ENCODE data around the gene TLR1.
A peak's percentile ranks its signal among the peaks of the same experiment; 100 is the strongest.
"Not testable (repeated sequence)": the region's sequence is repeated elsewhere in the genome, so short reads cannot be mapped to it uniquely, and the experiment has no call there.

TLR1 gene

GRCh38 chr4:38806251-38806650 is 1.7 kb upstream of the TLR1 start:
- not testable (repeated sequence) for DNase-seq

DNA sequence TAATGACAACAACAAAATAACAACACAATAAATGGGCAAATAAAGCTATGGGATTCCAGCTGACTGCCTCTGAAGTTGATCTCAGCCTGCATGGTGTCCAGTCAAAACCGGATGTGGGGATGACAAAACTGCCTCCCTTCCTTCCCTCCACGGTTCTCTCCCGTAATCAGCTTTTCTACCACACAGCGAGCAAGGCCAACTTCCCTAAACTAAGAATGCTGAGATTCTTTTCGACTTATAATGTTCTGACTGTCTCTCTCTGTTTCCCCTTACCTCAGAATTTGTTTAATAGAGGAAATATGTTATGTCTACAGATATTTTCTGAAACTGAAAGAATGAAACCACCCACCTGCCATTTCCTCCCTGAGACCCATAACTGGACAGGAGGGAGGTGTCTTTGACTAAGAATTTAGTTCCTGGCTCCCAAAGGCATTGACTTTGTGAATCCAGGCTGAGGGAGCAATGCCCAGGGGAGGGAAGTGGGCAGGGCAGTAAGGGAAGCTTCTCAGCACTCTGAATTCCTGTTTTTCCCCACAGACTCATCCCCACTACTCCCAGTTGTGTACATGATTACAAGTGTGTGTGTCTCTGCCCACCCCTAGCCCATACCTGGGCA is 1.0 kb upstream of the TLR1 start:
- DNase-seq = no peak

- no peak for DNase-seq
These were observed 548 bp downstream of the TLR1 start for GRCh38 chr4:38803833-38804653.

GRCh38 chr4:38802561-38803355 is 1.8 kb downstream of the TLR1 start:
- DNase-seq = no peak

DNA sequence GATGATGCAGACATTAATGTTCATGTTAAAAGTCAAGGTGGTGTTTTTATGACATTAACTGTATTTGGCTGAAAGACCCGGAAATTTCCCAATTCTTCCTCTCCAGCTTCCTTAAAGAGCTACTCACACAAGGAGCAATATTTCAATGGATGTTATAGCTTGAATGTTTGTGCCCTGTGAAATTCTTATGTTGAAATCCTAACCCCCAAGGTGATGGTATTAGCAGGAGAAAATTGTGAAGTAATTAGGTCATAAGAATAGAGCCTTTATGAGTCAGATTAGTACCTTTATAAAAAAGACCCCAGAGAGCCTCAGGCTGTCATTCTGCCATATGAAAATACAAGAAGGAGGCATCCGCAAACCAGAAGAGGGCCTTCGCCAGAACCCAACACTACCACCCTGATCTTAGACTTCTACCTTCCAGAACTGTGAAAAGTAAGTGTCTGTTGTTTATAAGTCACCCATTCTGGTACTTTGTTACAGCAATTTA is 3.6 kb downstream of the TLR1 start:
- no peak for DNase-seq

DNA sequence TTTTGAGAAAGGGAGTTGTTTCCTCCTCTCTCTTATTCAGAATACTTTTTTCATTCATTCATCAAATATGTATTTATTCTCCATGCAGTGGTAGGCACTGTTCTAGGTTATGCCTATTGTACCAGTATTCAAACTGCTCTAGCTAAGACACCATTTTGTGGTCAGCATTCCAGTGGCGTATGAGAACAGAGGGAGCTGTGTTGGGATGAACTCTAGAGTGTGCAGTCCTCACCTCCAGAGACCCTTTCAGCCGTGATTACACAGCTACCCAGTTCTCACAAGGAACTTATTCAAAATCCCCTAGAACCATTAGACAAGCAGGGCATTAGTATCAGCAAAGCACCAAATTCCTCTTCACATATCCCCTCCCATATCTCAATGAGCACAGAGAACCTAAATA is 4.2 kb downstream of the TLR1 start:
- DNase-seq = no peak

DNA sequence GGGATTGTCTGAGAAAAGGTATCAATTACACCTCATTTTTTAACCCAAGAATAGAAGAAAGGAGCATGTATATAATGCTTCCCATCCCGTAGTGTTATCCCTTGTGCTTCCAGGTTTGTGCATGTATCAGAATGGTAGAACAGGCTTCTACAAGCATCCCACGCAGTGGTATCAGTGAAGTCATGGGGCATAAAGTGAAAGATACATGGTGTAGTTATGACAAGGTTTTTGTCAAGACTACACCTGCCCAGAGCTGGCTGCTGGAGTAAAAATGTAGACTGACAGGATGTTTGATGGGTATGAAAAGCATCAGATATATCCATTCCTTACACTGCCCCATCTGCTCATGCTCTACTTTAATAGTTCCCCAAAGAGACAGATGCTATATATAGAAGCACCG is 9.5 kb downstream of the TLR1 start:
- no peak for DNase-seq

GRCh38 chr4:38794051-38794450 is 10.5 kb downstream of the TLR1 start:
- no peak for DNase-seq

DNA sequence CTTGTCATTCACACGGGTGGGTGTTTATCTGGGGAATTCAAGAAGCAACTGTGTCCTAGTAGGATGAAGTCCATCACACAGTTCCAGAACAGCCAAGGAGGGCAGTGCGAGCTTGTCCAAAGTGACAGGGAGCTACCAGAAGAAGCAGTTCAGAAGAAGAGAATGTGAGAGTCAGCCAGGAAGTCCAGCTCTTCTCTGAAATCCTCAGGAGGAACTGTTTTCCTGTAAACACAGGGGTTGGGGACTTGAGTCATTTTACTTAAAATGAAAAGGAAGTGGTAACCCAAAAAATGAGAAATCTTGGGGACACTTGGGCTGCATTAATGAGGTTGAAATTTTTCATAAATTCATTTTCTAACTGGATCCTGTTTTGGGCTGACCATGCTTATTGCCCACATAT is 13.6 kb downstream of the TLR1 start:
- DNase-seq = no peak

DNA sequence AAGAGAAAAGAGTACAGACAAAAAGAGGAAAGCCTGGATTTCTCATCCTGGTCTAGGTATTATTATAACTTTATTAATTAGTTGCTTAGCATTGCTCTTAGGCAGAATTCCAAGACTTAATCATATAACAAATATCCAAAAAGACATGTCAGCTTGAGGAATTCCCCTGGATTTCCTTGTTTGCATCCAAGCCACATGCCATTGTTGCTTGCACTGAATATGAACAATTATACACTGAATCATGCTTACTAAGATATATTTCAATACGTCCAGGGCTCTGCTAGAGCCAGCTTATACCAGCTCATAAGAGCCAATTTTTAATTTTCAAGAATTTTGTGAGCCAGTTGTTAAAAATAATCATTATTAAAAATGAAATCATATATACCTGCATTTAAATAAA is 16.3 kb downstream of the TLR1 start:
- no peak for DNase-seq

DNA sequence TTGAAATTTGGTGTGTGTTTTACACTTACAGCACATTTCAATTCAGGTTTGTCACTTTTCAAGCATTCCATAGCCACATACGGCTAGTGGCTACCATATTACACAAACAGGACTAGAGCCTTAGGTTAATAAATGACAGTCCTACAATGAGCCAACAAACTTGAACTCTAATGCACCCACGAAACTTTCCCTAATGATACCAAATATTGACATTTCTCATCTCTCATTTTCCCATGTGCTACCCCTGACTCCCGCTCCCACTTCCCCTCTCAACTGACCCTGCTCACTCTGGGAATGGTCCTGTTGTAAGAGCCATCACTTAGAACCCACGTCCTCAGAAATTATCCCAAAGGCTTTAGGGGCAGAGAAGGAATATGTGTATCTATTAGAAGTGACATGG is 16.9 kb downstream of the TLR1 start:
- DNase-seq = no peak

DNA sequence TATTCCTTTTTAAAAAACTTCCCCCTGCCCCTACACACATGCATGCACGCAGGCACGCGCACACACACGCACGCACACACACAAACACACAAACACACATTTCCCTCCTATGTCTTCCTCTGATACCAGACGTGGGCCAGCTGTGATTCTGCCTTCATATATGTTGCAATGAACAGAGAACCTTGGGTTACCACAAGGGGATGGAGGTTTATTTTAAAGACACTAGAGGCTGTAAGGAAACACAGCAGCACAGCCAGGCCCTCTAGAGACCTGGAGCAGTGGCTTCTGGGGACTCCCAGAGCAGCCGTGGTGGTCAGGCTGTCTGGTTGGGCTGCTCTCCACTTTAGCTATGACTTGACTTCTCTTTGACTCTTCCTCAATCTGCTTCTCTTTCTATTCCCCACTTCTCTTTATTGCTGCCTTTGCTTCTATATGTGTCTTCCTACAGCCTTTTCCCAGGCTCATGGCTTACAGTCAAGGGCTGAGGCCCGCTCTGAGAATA is 18.6 kb downstream of the TLR1 start:
- no peak for DNase-seq

- no peak for DNase-seq
These were observed 19.4 kb downstream of the TLR1 start for GRCh38 chr4:38785041-38785790.

DNA sequence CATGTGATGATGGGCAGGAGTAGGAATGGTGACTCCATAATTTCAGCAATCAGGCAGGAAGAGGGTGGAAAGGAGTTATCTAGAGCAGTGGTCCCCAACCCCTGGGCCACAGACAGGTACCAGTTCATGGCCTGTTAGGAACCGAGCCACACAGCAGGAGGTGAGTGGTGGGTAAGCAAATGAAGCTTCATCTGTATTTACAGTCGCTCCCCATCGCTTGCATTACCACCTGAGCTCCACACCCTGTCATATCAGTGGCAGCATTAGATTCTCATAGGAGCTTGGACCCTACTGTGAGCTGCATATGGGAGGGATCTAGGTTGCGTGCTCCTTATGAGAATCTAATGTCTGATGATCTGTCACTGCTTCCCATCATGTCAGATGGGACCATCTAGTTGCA is 20.4 kb downstream of the TLR1 start:
- DNase-seq = no peak

GRCh38 chr4:38783109-38783460 is 21.5 kb downstream of the TLR1 start:
- no peak for DNase-seq

- DNase-seq = peak in 1 of 2 experiments; percentile 2
These were observed 22.0 kb downstream of the TLR1 start, which contains the start of gene TLR10 for GRCh38 chr4:38782452-38783108. TLR10 (minus strand) TSS chr4:38782990; CDS start chr4:38775590, 7,400 bp downstream.

DNA sequence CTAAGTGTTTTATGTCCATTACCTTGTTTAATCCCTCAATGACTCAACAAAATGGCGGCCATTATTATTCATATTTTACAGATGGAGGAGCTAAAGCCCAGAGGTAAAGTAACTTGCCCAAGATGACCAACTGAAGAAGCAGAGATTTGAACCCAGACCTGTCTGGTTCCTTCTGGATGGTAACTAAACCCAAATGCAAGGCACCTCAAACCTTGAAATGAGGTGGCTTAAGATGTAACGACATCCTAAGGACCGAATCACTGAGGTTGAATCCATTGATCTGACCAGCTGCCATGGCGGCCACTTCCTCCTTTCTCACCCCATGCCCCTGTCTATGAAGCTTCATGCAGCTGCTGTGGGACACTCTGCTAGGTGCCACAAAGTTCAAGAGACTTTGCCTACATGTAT is 22.7 kb downstream of the TLR1 start:
- DNase-seq = no peak

- no peak for DNase-seq
These were observed 23.6 kb downstream of the TLR1 start for GRCh38 chr4:38780833-38781484.

- DNase-seq = no peak
These were observed 24.8 kb downstream of the TLR1 start for GRCh38 chr4:38779790-38780189.

DNA sequence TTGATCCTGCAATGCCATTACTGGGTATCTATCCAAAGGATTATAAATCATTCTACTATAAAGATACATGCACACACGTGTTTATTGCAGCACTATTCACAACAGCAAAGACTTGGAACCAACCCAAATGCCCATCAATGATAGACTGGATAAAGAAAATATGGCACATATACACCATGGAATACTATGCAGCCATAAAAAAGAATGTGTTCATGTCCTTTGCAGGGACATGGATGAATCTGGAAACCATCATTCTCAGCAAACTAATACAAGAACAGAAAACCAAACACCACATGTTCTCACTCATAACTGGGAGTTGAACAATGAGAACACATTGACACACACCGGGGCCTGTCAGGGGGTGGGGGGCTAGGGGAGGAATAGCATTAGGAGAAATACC is 26.7 kb downstream of the TLR1 start:
- DNase-seq = not testable (repeated sequence)

DNA sequence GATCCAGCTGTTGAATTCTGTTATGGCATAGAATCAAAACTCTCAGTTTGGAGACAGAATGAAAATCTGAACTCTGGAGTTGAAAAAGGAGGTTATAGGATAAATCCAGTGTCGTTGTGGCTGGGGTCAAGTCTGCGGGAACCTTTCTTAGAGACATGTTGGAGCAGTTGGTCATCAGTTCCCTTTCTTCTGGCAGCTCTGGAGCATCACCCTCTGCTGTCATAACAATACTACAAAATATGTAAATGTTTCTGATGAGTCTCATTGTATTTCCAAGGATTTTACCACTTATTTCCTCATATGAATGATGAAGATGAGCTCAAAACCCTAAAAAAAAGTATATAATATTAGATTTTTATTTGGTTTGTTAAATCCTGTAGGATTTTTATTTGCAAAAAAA is 29.3 kb downstream of the TLR1 start:
- DNase-seq = no peak
